PC-9 (cell line): ENCODE measurements around the gene RALGAPA2.

Experiments
- EZH2 ChIP-seq: fragments of 200-600 bp; sonication (generic); IDR thresholded peaks from 2 replicates; pipeline ENCODE4 v1.8.0; 2017; ENCODE audit warnings: antibody characterized with exemption, low read depth
- TF ChIP-seq, protein P1 (sequence below): fragments of 200-600 bp; sonication (generic); conservative IDR thresholded peaks from 2 replicates; pipeline ENCODE4 v1.6.1; 2017; ENCODE audit warnings: mixed run types, antibody characterized with exemption, mild to moderate bottlenecking, moderate library complexity

DNA sequence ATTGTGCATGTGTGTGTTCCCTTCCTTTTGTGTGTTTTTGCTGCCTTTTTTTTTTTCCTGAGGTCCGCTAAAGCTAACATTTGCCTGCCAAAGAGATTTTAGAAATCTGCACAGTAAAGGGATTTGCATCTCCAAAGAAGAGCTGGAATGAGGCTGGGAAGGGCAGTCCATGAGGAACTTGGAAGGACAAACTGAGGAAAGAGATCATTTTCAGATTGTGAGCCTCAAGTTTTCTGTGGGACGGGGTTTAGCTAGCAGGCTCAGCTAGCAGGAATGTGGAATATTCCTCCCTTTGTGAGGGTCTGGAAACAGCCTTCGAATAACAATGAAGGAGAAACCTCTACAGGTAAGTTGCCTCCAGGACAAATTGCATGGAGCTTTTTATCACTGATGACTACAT, 340.8 kb downstream of the RALGAPA2 start:
- TF ChIP-seq, protein P1, sequence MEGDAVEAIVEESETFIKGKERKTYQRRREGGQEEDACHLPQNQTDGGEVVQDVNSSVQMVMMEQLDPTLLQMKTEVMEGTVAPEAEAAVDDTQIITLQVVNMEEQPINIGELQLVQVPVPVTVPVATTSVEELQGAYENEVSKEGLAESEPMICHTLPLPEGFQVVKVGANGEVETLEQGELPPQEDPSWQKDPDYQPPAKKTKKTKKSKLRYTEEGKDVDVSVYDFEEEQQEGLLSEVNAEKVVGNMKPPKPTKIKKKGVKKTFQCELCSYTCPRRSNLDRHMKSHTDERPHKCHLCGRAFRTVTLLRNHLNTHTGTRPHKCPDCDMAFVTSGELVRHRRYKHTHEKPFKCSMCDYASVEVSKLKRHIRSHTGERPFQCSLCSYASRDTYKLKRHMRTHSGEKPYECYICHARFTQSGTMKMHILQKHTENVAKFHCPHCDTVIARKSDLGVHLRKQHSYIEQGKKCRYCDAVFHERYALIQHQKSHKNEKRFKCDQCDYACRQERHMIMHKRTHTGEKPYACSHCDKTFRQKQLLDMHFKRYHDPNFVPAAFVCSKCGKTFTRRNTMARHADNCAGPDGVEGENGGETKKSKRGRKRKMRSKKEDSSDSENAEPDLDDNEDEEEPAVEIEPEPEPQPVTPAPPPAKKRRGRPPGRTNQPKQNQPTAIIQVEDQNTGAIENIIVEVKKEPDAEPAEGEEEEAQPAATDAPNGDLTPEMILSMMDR = no peak
- TF ChIP-seq EZH2 = no peak
